Endothelial cell of umbilical vein (primary cell): ENCODE results near the gene CDKL5. TPM values are rescaled to one million over a fixed set of nuclear protein-coding genes. Genes with fewer than 3 reads are reported as not detected.

ENCODE experiments used
- BruUV-seq: library from RNA; stranded (reverse); fragments of 400-500 nt; replicated peaks from 2 replicates; lab custom pipeline; 2021; lab: Mats Ljungman, UMichigan
- CTCF ChIA-PET: fragments of 300-600, 350-600 bp; sonication (Branson Sonifier 250); formaldehyde crosslinking; loops from one replicate; lab custom pipeline; 2021; ENCODE audit warnings: antibody characterized with exemption, inconsistent platforms; lab: Charles Lee
- POLR2A ChIA-PET: fragments of 300-600, 350-600 bp; sonication (Branson Sonifier 250); formaldehyde crosslinking; loops from one replicate; lab custom pipeline; 2021; ENCODE audit warnings: antibody characterized with exemption, inconsistent platforms; lab: Charles Lee
- DNase-seq: peaks from one replicate; pipeline ENCODE4 v3.0.0-alpha.2; 2011; ENCODE audit warnings: low read depth, low spot score
- FAIRE-seq: peaks from 2 replicates; lab custom pipeline; 2011; peaks lifted over from hg19 to GRCh38; lab: Jason Lieb, UNC
- H2AFZ ChIP-seq: 2 replicates; pipeline ENCODE4 v1.6.0; 2012; ENCODE audit warnings: low read depth, low read length, control low read depth, inconsistent platforms
- H3K27ac ChIP-seq: 2 replicates; pipeline ENCODE4 v1.5.1; 2011; ENCODE audit warnings: low read depth, mild to moderate bottlenecking, control low read depth, low read length, moderate library complexity; ENCODE audit not compliant: insufficient read depth
- H3K27me3 ChIP-seq, 2 experiments: 2 replicates each; pipeline versions ENCODE4 v1.6.0 to v1.6.1; 2011; ENCODE audit warnings: low read length in 2 of 2, mixed read lengths in 1 of 2; ENCODE audit not compliant: control insufficient read depth in 2 of 2, insufficient read depth in 2 of 2
- H3K36me3 ChIP-seq, 2 experiments: 2 replicates in 1 of 2; 3 replicates in 1 of 2; pipeline ENCODE4 v1.5.1; 2011; ENCODE audit warnings: low read length in 2 of 2, mild to moderate bottlenecking in 1 of 2, moderate library complexity in 1 of 2; ENCODE audit not compliant: control insufficient read depth in 2 of 2, insufficient read depth in 2 of 2; ENCODE audit errors: extremely low read depth in 1 of 2
- H3K4me1 ChIP-seq: 3 replicates; pipeline ENCODE4 v1.5.1; 2011; ENCODE audit warnings: mild to moderate bottlenecking, low read length; ENCODE audit not compliant: control insufficient read depth, insufficient read depth; ENCODE audit errors: extremely low read depth
- H3K4me2 ChIP-seq: 2 replicates; pipeline ENCODE4 v1.6.1; 2011; ENCODE audit warnings: low read length, control low read depth, mixed read lengths; ENCODE audit not compliant: insufficient read depth
- H3K4me3 ChIP-seq, 3 experiments: fragments of 200-600 bp in 1 of 3; sonication (generic), shearing (Covaris generic) in 1 of 3; replicated peaks in 1 of 3; 2 replicates each; pipeline ENCODE4 v1.5.1; 2011 to 2016; ENCODE audit warnings: control low read depth in 3 of 3, low read length in 3 of 3, mild to moderate bottlenecking in 2 of 3, inconsistent platforms in 1 of 3, low read depth in 1 of 3, moderate library complexity in 1 of 3; ENCODE audit not compliant: insufficient read depth in 1 of 3
- H3K79me2 ChIP-seq: 2 replicates; pipeline ENCODE4 v1.6.0; 2012; ENCODE audit warnings: low read length, inconsistent platforms; ENCODE audit not compliant: control insufficient read depth, insufficient read depth
- H3K9ac ChIP-seq: replicated peaks from 2 replicates; pipeline ENCODE3; 2011; ENCODE audit warnings: low read length, control low read depth; ENCODE audit not compliant: insufficient read depth; ENCODE audit errors: extremely low read depth
- H3K9me1 ChIP-seq: replicated peaks from 3 replicates; pipeline ENCODE4 v1.6.0; 2011; ENCODE audit warnings: mild to moderate bottlenecking, low read length; ENCODE audit not compliant: control insufficient read depth, insufficient read depth; ENCODE audit errors: extremely low read depth
- H3K9me3 ChIP-seq: replicated peaks from 2 replicates; pipeline ENCODE4 v1.5.1; 2012; ENCODE audit warnings: low read length, inconsistent platforms; ENCODE audit not compliant: control insufficient read depth, insufficient read depth
- H4K20me1 ChIP-seq: replicated peaks from 2 replicates; pipeline ENCODE3; 2011; ENCODE audit warnings: mild to moderate bottlenecking, low read length; ENCODE audit not compliant: control insufficient read depth, insufficient read depth; ENCODE audit errors: extremely low read depth
- EZH2 ChIP-seq: IDR thresholded peaks from 2 replicates; pipeline ENCODE4 v1.6.1; 2012; ENCODE audit warnings: borderline replicate concordance, low read depth, mild to moderate bottlenecking, moderate library complexity, low read length, inconsistent platforms; ENCODE audit not compliant: severe bottlenecking
- FOS ChIP-seq: IDR thresholded peaks from 2 replicates; pipeline ENCODE4 v1.6.1; 2011; ENCODE audit warnings: mild to moderate bottlenecking, low read length, moderate library complexity, borderline replicate concordance; ENCODE audit not compliant: insufficient read depth
- GATA2 ChIP-seq: IDR thresholded peaks from 2 replicates; pipeline ENCODE4 v1.7.0; 2011; ENCODE audit warnings: low read depth, mild to moderate bottlenecking, moderate library complexity, mixed read lengths, low read length; ENCODE audit not compliant: insufficient read length, insufficient read depth
- JUN ChIP-seq: IDR thresholded peaks from 2 replicates; pipeline ENCODE4 v1.6.1; 2011; ENCODE audit warnings: borderline replicate concordance, low read depth; ENCODE audit not compliant: insufficient read length, insufficient read depth
- MYC ChIP-seq: IDR thresholded peaks from one replicate; pipeline ENCODE4 v1.6.1; 2011; ENCODE audit warnings: mild to moderate bottlenecking, low read depth, low read length
- POLR2A ChIP-seq: IDR thresholded peaks from 2 replicates; pipeline ENCODE4 v1.6.1; 2012; ENCODE audit warnings: low read depth, mild to moderate bottlenecking, control low read depth, low read length
- POLR2AphosphoS5 ChIP-seq: IDR thresholded peaks from 2 replicates; pipeline ENCODE4 v1.6.1; 2012; ENCODE audit warnings: low read depth, mild to moderate bottlenecking, control low read depth, low read length, moderate library complexity; ENCODE audit not compliant: insufficient read depth
- dilution Hi-C: fragments of 300-500 bp; cut with MboI; formaldehyde crosslinking; loops from one replicate; pipeline ENCODE4 v1.15.0; 2019; ENCODE audit warnings: low sequenced_read_pairs; ENCODE audit not compliant: extremely low pct_ligation_motif_present
- intact Hi-C: fragments of 100-400 bp; cut with micrococcal nuclease; formaldehyde crosslinking; loops from one replicate; pipeline ENCODE4 v1.10.0; 2022
- polyA plus RNA-seq, 4 experiments: library from polyadenylated mRNA; depleted of rRNA in 3 of 4; stranded (reverse) in 3 of 4; unstranded in 1 of 4; fragments of >200 nt; gene quantifications; 2 replicates each; pipeline versions ENCODE4 v1.2.1 to v1.2.3, GENCODE V29; 2011 to 2012; ENCODE audit warnings: missing spikeins in 1 of 4
- total RNA-seq: library from RNA; stranded (reverse); gene quantifications from 2 replicates; pipeline ENCODE4 v1.2.3, GENCODE V29; 2021
- TF ChIP-seq, protein P1 (sequence below): IDR thresholded peaks from 2 replicates; pipeline ENCODE4 v1.6.1; 2011; ENCODE audit not compliant: insufficient read depth, insufficient read length
- TF ChIP-seq, protein P2 (sequence below), 2 donors: IDR thresholded peaks; 1 replicate in 1 of 2; 2 replicates in 1 of 2; pipeline ENCODE4 v1.5.1; 2011; ENCODE audit warnings: low read length in 2 of 2, mild to moderate bottlenecking in 2 of 2, moderate library complexity in 2 of 2, control low read depth in 1 of 2, inconsistent platforms in 1 of 2, low read depth in 1 of 2; ENCODE audit not compliant: insufficient read depth in 1 of 2; ENCODE audit errors: extremely low read depth in 1 of 2

Gene CDKL5
- total and polyA plus RNA-seq, 2 donors (not counting 3 experiments of a cell fraction or from before 2014, with no cell fraction given) = 1.5 to 4.3 TPM

DNA sequence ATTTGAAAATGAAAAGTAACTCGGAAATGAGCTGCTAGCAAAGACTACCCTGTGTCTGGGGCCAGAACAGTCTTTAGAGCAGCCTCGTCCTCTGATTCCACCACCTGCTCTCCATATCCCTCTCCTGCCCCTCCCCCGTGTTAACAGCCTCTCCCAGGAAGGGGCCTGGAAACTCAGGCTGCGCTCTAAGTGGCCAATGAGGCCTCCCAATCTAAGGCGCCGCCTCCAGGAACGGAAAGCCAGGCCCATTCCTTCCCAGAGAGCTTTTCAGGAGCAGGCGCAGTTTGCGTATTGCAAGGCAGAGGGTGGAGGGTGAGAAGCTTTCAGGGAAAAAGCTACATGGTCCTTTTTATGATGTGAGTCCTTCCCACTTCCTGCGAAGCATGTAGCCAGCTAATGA lies 215.3 kb downstream of the CDKL5 start:
- intact Hi-C loops (no loop called here), dilution Hi-C loops (no loop called here)
- H3K27ac ChIP-seq = no peak overlapping the region
- no peak overlapping the region for H3K4me2 ChIP-seq
- H3K4me1 ChIP-seq = no peaks in the 10 kb centered on the region
- no peaks in the 10 kb centered on the region for H3K27me3 ChIP-seq
- no peak for DNase-seq
- no peak overlapping the region for H3K9ac ChIP-seq
- POLR2A ChIA-PET = no interaction called here
- no peaks in the 10 kb centered on the region for H4K20me1 ChIP-seq
- TF ChIP-seq GATA2 (no peak), POLR2A (no peak), JUN (no peak), FOS (no peak), POLR2AphosphoS5 (no peak), EZH2 (no peak), MYC (no peak)
- TF ChIP-seq, protein P1, sequence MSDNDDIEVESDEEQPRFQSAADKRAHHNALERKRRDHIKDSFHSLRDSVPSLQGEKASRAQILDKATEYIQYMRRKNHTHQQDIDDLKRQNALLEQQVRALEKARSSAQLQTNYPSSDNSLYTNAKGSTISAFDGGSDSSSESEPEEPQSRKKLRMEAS = no peak
- TF ChIP-seq, protein P2, sequence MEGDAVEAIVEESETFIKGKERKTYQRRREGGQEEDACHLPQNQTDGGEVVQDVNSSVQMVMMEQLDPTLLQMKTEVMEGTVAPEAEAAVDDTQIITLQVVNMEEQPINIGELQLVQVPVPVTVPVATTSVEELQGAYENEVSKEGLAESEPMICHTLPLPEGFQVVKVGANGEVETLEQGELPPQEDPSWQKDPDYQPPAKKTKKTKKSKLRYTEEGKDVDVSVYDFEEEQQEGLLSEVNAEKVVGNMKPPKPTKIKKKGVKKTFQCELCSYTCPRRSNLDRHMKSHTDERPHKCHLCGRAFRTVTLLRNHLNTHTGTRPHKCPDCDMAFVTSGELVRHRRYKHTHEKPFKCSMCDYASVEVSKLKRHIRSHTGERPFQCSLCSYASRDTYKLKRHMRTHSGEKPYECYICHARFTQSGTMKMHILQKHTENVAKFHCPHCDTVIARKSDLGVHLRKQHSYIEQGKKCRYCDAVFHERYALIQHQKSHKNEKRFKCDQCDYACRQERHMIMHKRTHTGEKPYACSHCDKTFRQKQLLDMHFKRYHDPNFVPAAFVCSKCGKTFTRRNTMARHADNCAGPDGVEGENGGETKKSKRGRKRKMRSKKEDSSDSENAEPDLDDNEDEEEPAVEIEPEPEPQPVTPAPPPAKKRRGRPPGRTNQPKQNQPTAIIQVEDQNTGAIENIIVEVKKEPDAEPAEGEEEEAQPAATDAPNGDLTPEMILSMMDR (IDR thresholded peaks at IDR 0.05; ENCODE audit: extremely low read depth in 1 of 2, insufficient read depth in 1 of 2, low read depth in 1 of 2, low read length in 2 of 2) = no peak
- BruUV-seq = no TSS peak
- CTCF ChIA-PET = no interaction called here
- H3K4me3 ChIP-seq = no peak overlapping the region
- H3K36me3 ChIP-seq = no peaks in the 10 kb centered on the region
- H3K79me2 ChIP-seq = no peaks in the 10 kb centered on the region
- FAIRE-seq = no peak
- no peak overlapping the region for H2AFZ ChIP-seq
- no peaks in the 10 kb centered on the region for H3K9me3 ChIP-seq
- no peaks in the 10 kb centered on the region for H3K9me1 ChIP-seq
